Vagina (tissue), 2 donors: ENCODE results near the gene RPL22.

Experiments used
- CTCF ChIP-seq, 3 experiments: fragments of 450-650 bp in 2 of 3; fragments of 200-600 bp in 1 of 3; sonication (generic) in 1 of 3; IDR thresholded peaks; one replicate each; pipeline ENCODE4 v1.5.1; 2017 to 2019; ENCODE audit warnings: antibody characterized with exemption in 3 of 3, mild to moderate bottlenecking in 2 of 3, moderate library complexity in 2 of 3
- POLR2A ChIP-seq, 2 donors: fragments of 450-650 bp; IDR thresholded peaks; one replicate each; pipeline ENCODE4 v1.6.1; 2017; ENCODE audit warnings: antibody characterized with exemption in 2 of 2, mild to moderate bottlenecking in 2 of 2, moderate library complexity in 2 of 2
- POLR2AphosphoS5 ChIP-seq, 2 donors: sonication (generic); formaldehyde crosslinking; IDR thresholded peaks; one replicate each; pipeline ENCODE4 v1.9.0; 2017; ENCODE audit warnings: antibody characterized with exemption in 2 of 2, mild to moderate bottlenecking in 2 of 2, low read depth in 1 of 2; ENCODE audit not compliant: insufficient read depth in 1 of 2

DNA sequence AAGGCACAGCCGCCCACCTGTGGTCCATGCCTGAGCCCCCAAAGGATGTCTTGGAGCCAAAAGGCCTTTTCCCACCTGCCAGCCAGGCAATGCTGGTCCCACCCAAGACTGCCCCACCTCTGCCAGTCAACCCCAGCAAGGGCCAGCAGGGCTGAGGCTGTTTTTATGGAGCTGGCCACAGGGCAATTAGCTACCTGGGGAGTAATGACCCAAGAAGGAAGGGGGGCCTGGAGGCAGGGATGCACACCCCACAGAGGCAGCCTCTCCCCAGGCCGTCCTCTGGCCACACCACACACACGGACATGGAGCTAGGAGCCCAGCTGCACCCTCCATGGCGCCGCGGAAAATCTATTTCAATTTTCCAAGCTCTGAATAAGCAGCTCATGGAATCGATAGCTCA lies 46.5 kb downstream of the RPL22 start:
- TF ChIP-seq CTCF (IDR thresholded peaks at IDR 0.05) (no peak), POLR2A (IDR thresholded peaks at IDR 0.05) (no peak), POLR2AphosphoS5 (IDR thresholded peaks at IDR 0.05; ENCODE audit: insufficient read depth in 1 of 2, low read depth in 1 of 2) (no peak)
